Renal pelvis (tissue), 4 donors: Measurements from ENCODE around the gene CRIP3. TPM values are rescaled to one million over a fixed set of nuclear protein-coding genes. Genes with fewer than 3 reads are reported as not detected.
"Not testable (repeated sequence)": the region's sequence is repeated elsewhere in the genome, so short reads cannot be mapped to it uniquely, and the experiment has no call there.

ENCODE experiments used
- DNase-seq: peaks from one replicate; pipeline ENCODE4 v3.0.0-alpha.2; 2013
- polyA plus RNA-seq, 3 donors: library from polyadenylated mRNA; unstranded; fragments of 120-200 nt; gene quantifications; one replicate each; pipeline ENCODE4 v1.2.1, GENCODE V29; 2013; ENCODE audit not compliant: insufficient read length in 3 of 3

CRIP3 gene
- polyA plus RNA-seq, 3 donors = 3.8 to 8.3 (median 8.1) TPM

DNA sequence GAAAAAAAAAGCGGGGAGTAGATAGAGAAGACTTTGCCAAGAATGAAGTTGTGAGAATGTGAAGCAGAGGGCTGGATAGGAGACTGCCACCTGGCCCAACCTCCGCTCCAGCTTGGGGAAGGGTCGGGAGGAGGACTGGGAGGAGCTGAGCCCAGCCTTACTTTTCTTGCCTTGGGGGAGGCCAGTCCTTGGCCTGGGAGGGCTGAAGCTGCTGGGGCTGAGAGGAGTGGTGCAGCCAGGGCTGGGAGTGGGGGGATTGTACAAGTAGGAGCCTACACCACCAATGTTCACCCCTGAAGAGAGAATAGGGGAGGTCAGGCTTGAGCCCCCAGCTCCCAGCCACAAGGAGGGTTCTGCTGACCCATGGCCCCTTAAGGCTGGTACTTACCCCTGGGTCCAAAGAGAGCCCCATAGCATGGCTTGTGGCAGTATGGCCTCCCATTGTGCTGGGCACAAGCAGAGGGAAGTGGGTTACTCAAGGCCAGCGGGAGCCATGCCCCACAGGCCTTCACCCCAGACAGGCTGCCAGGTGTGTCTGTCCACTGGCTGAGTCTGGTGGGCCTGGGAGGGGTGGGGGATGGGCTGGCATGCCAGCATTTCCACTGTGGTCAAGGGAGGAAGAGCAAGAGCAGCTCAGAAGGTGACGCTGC, 1.1 kb downstream of the CRIP3 start:
- DNase-seq = no peak

DNA sequence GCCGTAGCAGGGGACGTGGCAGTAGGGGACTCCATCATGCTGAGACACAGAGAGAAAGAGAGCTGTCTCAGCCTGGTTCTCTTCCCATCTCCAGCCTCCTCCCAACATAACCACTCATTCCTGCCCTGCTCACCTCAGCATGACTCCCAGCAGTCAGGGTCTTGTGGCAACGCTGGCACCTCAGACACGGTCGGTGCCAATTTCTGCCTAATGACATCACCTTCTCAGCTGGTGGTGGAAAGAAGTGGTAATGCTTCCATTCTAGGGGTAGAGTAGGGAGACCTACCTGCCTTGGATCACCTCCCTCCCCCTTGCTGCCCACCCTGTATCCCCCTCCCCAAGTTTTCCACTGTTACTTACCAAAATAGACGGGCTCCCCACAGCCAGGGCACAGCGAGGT, 2.5 kb downstream of the CRIP3 start:
- DNase-seq = no peak

DNA sequence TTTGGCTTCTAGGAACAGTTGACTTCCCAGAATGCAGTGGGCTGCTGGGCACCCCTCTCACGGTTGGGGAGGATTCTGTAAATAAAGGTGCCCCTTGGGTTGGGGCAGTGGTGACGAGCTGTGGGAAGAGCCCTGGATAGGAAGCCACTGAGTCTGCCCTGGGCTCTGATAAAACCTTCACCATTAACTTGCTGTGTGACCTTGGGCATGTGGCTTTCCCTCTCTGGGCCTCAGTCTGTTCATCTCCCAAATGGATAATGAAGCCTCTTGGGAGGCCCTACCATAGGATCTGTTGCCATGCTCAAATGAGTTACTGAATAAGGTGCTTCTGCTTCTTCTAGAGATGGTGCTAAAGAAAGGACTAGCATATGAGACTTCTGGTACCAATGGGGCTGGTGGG, 3.7 kb downstream of the CRIP3 start:
- no peak for DNase-seq

DNA sequence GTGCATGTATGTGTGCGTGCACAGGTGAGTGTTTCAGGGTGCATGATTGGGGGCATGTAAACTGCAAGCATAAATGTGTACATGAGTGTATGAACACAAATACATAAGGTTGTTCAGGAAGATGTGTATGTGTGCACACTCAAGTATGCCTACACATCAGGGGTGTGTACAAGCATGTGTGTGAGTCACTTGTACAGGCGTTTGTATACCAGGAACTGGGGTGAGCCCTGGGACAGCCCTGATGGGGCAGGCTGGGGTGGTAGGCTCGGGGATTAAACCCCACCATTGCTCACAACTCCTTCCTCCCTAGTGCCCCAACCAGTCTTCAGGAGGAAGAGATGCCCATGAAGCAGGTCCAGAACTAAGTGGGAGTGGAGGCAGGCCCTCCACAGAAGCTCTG, 4.3 kb downstream of the CRIP3 start:
- no peak for DNase-seq

DNA sequence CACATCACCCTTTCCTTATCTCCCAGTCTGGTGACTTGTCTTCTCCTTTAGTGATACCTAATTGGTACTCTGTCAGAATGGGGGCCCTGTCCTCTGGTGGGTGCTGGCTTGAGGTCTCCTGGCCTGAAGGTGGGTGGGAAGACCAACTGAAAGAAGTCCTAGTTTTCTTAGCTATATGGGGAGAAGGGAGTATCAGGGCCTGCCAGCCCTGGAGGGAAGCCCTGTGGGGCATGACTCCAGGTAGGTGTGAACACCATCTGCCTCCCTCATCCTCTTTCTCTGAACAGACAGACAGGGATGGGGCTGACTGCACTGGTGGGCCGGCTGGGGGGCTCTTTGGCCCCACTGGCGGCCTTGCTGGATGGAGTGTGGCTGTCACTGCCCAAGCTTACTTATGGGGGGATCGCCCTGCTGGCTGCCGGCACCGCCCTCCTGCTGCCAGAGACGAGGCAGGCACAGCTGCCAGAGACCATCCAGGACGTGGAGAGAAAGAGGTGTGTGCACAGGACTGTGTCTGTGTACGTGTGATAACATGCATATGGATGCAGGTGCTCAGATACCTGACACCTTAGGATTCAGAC, 4.8 kb downstream of the CRIP3 start:
- no peak for DNase-seq

DNA sequence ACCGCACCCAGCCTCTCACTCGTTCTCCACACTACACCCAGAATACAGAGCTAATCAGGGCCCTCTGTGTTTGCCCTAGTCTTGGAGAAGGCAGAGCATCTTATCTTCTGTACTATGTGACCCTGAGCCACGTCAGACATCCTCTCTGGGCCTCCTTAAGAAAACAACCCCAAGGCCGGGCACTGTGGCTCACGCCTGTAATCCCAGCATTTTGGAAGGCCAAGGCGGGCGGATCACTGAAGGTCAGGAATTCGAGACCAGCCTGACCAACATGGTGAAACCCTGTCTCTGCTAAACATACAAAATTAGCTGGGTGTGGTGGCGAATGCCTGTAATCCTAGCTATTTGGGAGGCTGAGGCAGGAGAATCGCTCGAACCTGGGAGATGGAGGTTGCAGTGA, 5.6 kb downstream of the CRIP3 start:
- DNase-seq = not testable (repeated sequence)

DNA sequence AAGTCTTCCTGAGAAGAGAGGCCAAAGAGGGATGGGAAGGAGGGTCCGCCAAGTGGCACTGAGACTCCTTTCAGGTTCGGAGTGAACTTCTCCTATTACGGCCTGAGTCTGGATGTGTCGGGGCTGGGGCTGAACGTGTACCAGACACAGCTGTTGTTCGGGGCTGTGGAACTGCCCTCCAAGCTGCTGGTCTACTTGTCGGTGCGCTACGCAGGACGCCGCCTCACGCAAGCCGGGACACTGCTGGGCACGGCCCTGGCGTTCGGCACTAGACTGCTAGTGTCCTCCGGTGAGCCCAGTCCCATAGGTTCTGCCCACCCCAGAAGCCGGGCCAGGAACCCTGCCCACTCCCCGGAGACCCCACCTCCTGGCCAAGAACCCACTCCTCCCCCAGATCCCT, 6.5 kb downstream of the CRIP3 start:
- no peak for DNase-seq

DNA sequence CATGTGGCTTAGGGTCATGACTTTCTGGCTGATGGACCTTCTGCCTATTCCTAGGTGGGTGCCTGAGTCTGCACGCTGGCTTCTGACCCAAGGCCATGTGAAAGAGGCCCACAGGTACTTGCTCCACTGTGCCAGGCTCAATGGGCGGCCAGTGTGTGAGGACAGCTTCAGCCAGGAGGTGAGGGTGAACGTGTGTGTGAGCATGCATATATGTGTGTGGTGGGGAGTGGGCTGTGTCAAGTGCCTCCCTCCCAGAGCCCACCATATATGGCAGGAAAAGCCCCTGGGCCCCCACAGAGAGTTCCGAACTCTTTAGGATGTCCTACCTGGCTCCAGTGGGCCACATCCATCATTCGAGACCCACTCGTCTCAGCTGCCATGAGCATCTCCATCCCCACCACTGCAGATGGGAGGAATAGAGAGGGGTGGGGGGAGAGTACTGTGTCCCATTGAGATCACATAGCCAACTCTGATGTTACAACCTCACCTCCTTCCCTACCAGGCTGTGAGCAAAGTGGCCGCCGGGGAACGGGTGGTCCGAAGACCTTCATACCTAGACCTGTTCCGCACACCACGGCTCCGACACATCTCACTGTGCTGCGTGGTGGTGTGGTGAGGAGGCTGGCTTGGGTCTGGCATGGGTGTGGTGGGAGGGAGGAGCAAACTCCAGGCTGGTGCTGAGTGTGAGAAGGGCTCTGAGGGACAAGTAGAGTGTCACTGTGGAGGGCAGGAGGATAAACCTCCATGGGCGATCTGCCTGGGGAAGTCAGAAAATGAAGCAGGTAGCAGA, 7.3 kb downstream of the CRIP3 start:
- DNase-seq = no peak

DNA sequence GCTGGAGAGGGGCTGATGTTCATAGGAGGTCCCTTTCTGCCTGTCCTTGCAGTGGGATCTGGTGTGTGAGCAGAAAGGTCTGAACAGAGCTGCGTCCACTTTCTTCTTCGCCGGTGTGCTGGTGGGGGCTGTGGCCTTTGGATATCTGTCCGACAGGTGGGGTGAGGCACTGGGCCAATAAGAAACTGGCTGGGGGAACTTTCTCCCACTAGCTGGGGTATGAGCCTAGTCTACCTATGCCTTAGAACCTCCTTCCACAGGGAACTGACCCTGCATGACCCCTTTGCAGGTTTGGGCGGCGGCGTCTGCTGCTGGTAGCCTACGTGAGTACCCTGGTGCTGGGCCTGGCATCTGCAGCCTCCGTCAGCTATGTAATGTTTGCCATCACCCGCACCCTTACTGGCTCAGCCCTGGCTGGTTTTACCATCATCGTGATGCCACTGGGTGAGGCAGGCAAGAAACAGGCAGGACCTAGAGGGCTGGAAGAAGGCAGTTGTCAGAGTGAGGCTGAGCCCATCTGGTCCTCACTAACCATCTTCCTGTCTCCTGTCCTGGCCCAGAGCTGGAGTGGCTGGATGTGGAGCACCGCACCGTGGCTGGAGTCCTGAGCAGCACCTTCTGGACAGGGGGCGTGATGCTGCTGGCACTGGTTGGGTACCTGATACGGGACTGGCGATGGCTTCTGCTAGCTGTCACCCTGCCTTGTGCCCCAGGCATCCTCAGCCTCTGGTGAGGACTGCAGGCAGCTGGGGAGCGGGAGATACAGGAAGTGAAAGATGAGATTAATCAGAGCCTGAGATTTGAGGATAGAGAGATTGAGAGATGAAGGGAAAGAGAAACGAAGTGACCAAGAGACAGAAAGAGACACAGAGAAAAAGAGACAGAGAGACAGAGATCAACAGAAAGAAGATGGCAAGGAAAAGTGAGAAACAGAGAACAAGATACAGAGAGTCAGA, 9.0 kb downstream of the CRIP3 start:
- no peak for DNase-seq

DNA sequence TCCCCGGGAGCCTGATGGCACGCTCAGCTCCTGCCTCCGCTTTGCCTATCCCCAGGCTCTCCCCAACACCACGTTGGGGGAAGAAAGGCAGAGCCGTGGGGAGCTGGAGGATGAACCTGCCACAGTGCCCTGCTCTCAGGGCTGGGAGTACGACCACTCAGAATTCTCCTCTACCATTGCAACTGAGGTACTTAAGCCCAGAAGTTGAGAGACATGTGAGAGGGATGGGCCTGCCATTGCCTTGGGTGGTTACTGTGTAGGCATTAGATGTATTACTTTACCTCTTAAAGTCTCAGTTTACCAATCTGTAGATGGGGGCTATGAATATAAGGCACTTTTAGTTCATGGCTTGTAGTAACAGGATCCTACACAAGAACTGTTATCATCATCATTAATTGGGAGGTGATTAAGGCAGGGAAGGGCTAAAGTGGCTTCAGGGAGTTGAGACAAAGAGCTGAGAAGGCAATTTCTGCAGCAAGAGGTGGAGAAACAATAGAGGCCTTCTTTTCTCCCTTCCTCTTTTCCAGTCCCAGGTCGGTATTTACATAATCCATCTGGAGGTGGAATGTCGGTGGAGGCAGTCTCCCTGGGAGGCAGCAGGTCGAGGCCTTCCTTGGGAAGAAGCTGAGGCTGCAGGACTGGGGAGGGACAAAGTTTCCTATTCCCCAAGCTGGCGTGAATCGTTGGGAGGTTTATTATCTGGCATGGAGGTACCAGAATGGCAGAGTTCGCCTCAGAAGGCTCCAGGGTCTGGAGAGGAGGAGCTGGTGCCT, 9.9 kb downstream of the CRIP3 start:
- DNase-seq = no peak

DNA sequence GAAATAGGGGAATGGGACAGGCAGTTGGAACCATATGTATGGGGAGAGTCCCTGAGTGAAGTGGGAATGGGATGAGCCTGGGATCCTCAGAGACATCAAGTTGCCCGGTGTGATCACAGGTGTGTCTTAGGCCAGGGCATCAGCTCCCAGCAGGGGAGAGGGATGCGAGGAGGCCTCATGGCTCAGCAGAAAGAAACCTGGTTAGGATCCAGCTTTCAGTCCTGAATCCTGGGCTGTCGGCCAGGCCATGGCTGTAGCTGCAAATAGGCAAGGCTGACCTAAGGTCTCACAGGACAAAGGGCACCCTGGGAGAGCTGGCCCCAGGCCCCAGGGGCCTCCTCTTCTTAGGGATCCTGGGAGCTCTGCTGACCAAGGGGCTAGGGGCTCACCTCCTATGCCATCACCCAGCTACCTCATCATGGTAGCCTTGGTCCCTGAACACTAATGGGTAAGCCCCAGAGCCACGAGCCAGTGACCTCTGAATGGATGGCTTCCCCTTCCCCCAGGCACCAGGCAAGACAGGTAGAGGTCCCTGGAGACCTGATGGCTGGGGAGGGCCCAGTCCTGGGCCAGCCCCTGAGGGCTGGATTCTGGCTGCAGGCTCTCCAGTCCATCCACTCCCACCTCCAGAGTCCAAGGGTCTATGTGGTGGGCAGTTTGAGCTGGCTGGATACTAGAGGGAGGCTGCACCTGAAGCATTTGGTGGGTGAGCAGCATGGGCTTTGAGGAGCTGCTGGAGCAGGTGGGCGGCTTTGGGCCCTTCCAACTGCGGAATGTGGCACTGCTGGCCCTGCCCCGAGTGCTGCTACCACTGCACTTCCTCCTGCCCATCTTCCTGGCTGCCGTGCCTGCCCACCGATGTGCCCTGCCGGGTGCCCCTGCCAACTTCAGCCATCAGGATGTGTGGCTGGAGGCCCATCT, 10.7 kb downstream of the CRIP3 start, which contains the start of gene SLC22A7:
TSS of gene SLC22A7 (plus strand) at position 617 of the 921 bp plus-strand sequence. CDS start at position 716, 99 bp downstream.
- DNase-seq = no peak

DNA sequence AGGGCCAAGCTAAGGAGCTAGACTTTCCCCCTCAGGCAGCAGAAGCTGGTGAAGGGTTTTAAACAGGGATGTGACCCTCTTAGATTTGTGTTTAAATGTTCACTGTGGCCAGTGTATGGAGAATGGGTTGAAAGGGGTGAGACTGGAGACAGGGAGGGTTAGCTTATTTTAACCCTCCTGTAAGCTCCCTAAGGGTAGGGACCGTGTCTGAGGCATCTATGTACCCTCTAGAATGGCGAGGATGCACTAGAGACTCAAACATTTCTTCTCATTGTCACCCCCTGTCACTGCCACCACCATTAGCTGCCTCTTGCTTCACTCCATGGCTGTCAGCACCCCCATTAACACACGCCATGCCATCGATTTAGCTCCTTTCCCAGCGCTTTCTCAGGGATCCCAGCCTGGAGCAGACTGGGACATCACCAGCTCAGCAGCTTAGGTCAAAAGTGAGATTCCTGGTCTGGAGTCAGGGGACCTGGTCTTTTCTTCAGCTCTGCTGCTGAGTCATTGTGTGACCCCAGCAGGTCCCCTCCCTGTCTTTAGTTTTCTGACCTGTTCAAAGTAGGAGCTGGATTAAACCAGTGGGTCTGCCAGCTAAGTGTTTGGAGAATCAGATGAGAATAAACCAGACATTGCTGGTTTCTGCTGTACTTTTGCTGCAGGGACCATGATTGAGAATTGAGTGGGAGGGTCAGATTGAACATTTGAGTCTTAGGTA, 11.7 kb downstream of the CRIP3 start:
- no peak for DNase-seq

DNA sequence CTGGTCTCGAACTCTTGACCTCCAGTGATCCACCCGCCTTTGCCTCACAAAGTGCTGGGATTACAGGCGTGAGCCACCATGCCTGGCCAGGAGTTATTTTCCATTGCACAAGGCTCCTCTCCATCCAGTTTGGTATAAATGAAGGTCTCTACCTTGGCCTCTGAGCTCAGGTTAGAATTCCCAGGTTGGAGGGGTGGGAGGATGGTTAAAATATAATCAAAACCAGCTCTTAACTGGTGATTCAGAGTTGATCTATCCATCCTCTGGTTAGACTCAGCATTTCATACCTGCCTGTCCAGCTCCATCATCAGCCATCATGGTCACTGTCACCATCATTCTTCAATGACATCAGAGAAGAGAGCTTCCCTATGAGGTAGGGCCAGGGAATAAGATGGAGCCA, 13.2 kb downstream of the CRIP3 start:
- DNase-seq = no peak

DNA sequence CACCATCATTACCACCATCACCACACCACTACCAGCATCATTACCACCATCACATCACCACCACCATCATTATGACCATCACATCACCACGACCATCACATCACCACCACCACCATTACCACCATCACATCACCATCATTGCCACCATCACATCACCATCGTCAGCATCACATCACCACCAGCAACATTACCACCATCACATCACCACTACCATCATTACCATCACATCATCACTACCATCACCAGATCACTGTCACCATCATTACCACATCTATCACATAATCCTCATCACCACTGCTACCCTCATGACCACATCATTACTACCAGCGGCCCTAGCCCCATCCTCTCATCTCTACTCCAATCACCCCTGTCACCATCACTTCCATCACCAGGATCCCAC, 14.1 kb downstream of the CRIP3 start:
- DNase-seq = no peak

DNA sequence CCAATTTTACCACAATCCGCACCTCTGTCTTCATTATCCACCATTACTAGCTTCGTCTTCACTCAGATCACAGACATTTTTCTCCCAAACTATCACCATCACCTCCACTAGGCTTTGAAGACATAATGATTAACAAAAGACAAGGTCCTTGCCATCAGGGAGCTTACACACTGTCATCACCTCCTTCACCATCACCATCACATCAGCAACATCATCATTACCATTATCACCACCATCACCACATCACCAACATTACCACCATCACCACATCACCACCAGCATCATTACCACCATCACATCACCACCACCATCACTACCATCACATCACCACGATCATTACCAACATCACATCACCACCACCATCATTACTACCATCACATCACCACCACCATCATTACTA, 14.9 kb downstream of the CRIP3 start:
- no peak for DNase-seq

DNA sequence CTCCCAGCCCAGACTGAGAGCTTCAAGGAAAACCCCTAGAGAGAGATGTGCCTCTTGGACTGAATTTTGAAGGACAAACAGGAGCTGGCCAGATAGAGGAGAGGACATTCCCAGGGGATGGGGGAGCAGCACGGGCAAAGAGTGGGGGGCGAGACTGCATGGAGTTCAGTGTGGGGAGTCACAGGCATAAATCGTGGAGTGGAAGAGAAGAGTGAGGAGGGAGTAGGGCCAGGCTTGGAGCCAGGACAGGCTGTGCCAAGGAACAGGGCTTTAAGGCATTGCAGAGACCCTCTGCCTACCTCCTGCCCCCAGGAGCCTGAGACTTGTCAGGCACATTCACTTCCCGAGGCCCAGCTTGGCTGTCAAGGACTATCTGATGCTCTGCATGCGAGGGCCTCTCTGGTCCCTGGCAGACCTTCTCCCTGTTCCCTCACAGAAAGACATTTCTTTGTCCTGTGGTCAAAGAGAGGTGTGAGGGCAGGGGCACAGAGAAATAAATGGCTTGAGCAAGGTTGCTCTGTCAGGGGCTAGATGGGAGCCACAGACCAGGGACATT, 15.8 kb downstream of the CRIP3 start:
- DNase-seq = no peak

DNA sequence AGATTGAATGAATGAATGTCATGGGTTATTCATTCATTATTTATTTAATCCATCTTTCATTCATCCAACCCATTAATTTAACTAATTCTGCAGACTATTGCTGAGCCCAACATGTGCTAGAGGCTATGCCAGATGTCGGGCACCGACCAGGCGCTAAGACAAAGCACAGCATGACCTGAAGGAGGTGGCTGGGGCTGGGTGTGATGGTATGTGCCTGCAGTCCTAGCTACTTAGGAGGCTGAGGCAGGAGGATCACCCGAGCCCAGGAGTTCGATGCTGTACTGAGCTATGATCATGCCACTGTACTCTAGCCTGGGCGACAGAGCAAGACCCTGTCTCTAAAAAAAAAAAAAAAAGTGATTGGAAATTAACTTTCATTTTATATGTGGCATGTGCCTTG, 16.3 kb downstream of the CRIP3 start:
- no peak for DNase-seq

DNA sequence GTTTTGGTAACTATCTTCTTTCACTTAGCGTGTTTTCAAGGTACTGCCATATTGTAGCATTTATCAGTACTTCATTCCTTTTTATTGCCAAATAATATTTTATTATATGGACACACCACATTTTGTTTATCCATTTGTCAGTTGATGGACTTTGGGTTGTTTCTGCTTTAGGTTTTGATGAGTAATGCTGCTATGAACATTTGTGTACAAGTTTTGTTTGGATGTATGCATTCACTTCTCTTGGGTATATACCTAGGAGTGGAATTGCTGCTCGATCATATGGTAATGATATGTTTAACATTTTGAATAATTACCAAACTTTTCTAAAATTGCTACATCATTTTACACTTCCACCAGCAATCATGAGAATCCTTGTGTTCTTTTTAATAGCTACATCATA, 16.9 kb downstream of the CRIP3 start:
- DNase-seq = no peak

DNA sequence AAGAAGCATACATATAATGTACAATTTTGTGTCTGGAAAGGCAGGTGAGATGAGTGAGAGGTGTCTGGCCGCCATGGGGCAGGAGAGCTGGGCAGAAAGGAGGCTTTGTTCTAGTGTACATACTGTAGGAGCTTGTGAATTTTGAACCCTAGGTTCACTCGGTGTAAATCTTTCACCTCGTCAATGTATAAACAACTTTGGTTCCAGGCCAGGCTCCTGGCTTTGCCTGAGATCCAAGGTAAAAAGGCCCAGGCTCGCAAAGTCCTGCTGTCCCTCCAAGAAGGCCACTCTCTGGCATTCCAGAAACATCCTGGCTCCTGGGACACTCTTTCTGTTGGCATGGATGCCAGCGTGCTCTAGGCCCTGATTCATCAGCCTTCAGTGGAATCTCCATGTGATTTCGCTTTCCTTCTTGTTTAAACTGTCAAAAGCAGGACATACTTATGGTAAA, 17.7 kb downstream of the CRIP3 start:
- no peak for DNase-seq
